GM18511 (cell line): ENCODE data around the gene CDC42BPB.

Source experiments
- ATAC-seq: cut with Tn5 transposase; IDR thresholded peaks from one replicate; pipeline ENCODE4 v1.9.1; 2021; ENCODE audit warnings: mild to moderate bottlenecking, moderate library complexity; ENCODE audit not compliant: unreplicated experiment

The CDC42BPB gene

DNA sequence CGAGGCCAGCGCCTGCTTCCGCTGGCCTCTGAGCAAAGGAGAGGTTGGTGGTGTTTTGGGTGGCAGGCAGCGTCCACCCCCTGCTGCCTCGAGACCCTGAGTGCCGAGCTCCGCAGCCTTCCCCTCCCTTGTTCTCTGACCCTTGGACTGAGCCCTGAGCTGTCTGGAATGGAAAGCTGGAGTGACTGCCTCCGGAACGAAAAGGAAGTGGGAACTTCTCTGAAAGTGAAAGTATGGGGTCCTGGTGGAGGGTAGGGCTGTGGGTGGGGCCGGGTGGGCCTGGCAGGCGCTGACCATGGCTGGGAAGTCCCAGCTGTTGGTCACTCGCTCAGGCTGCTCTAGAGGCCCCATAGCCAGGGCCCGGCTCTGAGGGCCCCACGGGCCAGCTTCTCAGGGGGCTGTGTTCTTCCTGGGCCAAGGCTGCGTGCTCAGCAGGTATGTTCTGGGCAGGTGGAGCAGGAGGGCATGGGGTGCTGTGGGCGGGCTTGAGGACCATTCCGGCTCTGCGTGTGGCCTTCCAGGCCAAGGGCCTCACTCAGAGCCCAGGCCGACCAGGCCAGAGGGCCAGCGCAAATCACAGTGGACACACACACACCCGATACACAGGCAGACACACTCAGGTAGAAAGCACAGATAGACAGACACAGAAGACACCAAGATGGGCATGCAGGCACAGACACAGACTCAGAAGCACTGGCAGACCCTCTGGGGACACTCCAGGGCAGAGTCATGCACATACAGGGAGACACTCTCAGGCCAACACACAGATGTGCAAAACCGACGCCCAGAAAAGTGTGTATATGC, 37.3 kb upstream of the CDC42BPB start, which contains the start of gene EXOC3L4:
TSS of gene EXOC3L4 (plus strand) at position 320 of the 804 bp plus-strand sequence. CDS start 5,495 bp downstream, outside the sequence.
- ATAC-seq: no peak

DNA sequence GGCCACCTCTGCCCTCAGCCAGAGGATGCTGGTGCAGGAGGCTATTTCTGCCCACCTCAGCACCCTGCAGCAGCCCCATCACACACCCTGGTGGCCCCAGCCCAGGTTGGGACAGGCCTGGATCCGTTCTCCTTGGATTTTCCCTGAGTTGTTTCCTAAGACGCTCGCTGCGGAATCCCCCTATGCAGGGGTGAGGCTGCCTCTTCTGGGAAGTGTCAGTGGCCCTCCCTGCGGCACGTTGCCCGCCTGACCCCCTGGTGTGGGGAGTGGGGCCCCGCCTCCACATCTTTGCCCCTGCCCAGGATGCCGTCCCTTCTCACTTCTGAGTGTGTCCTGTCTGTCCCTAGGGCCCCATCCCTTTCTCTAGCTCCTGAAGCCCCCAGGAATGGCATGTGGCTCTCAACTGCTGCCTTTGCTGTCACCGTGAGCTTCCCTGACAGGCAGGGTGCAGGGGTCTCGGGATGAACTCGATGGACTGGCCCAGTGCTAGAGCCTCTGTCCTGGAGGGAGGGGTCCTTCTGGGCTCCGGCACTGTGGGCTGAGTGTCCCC, 36.6 kb upstream of the CDC42BPB start:
- no peak for ATAC-seq

DNA sequence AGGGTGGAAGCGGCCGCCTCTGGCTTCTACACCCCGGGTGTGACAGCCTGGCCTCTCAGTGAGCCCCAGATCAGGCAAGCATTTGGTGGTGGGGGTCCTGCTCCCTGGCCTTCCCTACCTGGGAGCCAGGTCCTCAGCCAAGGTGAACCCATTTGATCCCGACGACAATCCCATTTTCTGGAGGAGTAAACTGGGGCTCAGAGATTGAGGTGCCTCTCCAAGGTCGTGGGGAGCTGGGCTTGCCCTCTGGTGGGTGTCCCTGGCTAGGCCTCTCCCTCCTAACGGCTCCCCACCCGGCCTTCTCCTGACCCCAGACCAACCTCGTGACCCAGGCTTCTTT, 34.5 kb upstream of the CDC42BPB start:
- no peak for ATAC-seq

DNA sequence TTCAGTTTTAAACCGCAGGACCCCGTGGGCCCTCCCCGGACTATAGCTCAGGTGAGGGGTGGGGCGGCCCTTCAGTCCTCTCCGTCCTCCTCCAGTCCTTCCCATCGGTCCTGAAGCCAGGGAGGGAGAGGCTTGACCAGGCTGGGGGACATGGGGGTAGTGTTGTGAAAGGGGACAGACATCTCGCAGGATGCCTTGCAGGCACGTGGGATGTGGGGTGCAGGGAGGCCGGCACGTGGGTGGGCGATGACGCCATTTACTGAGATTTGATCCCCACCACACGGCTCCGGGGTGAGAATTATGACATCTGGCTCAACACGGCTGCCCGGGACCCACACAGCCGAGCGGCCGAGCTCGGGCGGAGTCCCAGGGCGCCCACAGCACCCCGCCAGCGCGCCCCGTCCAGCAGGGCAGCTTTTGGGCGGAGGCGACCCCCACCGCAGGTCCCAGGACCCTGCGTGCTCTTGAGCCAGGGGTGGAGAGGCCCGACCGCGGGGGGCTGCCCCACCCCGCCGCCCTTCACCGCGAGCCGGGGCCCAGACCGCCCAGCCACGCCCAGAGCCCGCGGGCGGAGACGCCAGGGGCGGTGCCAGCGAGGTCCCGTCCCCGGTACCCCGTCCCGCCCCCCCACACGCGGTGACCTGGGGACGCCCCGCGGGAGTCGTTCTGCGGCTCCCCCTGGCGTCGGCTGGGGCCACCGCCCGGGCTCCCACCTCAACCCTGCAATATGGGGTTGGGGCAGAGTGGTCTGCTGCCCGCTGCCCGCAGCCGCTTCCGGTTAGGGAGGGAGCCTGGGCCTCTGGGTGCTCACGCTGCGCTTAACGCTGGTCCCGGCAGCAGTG, 33.9 kb upstream of the CDC42BPB start:
- no peak for ATAC-seq

DNA sequence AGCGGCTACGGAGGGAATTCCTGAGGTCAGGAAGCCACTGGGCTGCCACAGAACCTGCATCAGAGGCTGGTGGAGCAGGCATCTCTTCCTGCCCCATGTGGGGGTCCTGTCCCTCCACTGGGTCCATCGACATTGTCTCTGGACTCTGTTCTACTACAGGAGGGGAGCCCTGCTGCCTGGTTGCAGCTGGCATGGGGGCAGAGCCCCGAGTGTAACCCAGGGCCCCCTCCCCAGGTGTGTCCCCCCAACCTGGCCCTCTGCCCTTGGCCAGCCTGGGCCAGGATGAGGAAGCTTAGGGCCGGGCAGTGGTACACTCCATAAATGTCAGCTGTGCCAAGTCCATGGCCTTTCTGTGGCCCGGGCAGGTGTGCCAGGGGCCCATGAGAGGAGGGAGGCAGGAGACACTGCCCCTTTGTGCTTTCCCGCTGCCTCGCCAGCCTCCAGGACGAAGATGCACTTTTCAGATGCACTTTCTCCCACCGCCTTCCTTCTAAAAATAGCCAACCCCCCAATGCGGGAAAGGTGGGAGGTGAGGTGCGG, 33.2 kb upstream of the CDC42BPB start:
- ATAC-seq: no peak

DNA sequence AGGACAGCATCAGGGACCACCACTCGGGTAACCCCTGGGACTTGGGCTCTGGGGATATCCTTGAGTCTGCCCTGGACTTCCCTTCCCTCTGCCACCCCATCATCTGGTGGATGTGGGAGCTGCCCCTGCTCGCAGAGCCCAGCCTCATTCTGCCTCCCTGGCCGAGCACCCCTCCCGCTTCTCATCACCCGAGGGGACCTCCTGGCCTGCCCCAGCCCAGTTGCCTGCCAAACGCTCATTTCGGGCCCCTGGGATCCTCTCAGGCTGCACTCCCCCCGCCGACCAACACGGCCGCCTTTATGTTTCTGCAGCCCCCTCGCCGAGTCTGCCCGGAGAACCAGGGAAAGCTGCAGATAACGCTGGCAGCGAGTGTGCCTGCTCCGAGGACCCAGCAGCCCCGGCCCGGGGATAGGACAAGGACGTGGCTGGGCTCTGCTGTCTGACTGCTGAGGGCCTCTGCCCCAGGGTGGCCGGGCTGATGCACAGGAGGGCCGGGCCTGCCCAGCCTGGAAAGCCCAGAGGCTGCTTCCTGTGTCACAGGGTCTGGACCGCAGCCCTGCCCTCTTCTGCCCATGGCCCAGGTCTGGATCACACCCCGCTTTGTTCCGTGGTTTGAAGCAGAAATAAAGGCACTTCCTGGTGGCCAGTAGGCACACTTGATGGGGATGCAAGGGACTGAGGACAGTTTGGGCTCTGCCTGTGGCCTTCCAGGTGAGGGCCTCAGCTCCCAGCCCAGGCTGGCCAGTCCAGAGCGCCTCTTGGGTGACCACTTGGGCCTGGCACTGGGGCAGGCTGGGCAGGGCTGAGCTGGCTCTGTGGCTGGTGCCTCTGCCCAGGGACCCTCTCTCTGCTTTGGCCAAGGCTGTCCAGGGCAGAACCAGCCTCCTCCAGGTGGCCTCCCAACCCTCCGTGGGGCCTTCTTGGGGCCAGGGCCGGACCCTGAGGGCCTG, 32.3 kb upstream of the CDC42BPB start:
- no peak for ATAC-seq

DNA sequence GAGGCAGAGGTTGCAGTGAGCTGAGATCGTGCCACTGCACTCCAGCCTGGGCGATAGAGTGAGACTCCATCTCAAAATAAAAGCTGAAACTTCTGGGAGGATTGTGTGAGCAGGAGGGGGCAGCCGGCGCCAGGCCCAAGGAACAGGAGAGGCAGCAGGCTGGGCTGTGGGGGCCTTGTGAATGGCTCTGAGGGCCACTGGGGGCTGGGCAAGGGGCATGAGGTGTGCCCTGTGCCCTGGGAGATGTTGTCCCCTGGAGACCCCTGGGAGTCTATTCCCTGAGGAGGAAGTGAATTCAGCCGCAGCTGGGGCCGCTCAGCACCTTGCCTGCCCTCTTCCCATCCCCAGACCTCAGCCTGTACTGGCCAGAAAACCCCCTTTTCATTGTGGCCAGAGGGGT, 31.6 kb upstream of the CDC42BPB start:
- ATAC-seq: no peak

DNA sequence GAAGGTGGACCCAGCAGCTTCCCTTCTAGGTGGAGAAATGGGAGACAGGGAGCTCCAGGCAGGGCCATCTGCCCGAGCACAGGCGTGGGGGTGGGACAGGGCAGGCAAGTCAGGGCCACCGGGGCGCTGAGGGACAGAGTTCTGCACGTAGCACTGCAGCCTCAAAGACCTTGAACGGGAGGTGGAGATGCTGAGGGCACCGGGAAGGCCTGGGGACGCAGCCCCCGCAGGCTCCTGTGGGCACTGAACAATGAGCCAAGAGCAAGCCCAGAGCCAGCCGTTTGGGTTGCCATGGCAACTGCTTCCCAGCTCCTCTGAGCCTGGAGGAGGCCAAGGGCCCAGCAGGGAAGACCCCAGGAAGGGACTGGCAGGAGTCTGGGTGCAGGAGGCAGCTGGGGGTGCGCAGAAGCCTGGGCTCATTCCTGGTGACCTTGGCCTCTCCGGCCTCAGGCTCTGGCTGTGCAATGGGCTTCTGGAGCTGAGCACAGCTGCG, 30.0 kb upstream of the CDC42BPB start:
- no peak for ATAC-seq

DNA sequence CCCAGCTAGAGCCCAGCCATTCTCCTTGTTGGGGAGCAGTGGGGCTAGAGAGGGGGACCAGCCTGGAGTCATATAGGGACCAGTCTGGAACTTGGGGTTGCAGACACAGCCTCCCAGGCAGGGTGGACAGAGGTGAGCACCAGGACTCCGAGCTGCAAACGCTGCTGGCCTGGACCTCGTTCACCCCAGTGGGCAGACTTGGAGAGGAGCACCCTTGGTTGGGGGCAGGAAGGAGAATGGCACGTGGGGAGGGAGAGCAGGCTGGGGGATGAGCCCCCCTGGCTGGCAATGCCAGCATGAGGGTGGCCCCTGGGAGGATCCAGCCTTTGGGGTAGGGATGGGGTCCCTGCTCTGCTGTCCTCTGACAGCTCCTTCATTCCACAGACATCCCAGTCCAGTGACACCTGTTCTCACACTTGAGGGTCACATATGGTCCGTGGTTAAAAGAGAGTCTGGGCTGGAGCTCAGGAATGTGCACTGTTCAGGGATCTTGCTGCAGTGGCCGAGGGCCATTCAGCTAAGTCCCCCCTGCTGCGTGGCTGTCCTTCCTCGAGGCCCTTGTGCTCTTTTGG, 29.5 kb upstream of the CDC42BPB start:
- ATAC-seq: no peak

DNA sequence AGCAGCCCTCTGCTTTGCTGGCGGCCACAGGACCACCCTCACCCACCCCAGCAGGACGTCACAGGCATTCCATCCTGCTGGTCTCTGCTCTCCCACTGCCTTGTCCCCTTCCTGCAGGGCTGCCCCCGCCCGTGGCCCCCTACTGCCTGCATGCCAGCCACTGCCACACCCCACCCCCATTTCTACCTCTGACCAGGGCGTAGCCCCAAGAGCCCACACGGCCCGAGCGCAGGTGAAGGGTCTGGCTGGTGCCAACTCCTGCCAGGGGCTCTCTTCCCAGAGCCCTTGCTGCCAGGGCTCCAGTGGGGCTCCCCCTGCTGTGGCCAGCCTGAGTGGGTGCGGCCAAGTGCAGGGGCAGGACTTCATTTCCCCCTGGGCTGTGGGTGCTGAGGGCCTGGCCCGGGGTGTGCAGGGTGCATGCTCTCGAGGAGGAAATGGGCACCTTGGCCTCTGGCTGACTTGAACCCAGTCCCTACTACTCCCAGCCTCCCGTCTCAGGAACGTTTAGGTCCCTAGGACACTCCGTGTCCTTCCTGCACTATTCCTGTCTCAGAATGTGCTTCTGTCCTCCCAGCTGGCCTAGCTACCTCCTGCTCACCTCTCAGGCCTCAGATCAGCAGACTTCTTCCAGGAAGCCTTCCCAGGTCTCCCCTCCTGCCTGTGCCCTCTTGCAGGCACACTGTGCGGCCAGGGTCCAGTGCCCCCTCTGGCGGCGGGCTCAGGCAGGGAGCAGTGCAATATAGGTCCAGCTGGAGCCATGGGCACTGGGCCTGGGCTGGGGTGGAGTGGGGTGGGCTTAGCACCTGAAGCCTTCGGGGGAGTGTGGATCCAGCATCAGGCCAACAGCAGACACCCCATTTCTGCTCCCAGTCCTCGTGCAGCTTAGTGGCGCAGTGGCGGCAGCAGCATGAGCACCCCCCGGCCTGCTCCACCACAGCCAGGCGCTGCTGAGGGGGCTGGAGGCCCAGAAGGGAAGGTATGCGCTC, 28.1 kb upstream of the CDC42BPB start:
- ATAC-seq: no peak

DNA sequence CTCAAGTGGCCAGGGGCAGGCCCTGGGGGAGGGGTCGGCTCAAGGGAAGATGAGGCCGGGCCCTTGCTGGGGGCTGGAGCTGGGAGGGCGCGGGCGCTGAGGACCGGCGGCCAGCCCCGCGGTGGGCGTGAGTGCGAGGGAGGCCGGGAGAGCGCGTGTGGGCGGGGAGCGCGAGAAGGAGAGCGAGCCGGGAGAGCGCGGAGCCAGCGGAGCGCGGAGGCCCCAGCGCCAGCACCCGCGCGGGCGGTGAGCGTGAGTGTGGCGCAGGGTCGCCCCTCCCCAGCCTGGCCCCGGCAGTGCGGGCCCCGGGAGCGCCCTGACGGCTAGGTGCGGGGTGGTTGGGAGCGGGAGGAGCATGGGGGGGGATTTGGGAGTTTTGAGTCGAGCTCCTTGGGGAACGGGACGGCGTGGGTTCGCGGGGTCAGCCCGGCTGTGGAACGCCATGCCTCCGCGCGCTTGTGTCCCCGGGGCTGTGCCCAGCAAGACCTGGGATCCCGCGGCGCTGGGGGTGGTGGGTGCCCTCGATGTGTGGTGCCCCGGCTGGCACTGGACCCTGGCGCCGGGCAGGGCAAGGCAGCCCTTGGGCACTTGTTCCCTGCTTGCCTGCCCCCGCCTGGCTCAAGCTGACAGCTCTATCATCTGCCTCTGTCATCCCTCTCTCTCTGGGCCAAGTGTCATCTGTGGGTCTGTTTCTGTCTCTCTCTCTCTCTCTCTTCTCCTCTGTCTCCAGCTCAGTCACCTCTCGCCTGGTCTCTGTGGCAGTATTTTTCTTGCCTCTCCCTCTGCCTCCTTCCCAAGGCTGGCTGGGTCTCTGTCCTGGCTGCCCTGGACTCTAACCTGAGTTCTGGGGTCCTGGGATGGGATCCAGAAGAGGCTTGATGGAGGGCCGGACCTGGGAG, 26.9 kb upstream of the CDC42BPB start, which contains the start of gene LBHD2:
TSS of gene LBHD2 (plus strand) at position 190 of the 899 bp plus-strand sequence. CDS start 1,803 bp downstream, outside the sequence.
- ATAC-seq: no peak

DNA sequence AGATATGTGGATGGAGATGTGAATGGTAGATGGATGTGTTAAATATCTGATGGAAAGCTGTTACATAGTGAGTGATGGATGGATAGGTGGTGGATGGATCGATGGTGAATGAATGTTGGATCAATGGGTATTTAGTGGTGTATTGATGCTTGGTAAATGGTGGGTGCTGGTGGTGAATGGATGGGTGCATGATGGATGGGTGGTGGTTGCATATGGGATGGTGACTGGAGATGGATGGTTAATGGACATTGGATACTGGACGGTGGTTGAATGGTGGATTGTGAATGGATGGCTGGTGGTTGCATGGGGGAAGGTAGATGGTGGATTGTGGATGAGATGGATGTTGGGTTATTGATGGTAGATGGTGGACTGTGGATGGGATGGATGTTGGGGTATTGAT, 24.6 kb upstream of the CDC42BPB start:
- ATAC-seq: no peak

DNA sequence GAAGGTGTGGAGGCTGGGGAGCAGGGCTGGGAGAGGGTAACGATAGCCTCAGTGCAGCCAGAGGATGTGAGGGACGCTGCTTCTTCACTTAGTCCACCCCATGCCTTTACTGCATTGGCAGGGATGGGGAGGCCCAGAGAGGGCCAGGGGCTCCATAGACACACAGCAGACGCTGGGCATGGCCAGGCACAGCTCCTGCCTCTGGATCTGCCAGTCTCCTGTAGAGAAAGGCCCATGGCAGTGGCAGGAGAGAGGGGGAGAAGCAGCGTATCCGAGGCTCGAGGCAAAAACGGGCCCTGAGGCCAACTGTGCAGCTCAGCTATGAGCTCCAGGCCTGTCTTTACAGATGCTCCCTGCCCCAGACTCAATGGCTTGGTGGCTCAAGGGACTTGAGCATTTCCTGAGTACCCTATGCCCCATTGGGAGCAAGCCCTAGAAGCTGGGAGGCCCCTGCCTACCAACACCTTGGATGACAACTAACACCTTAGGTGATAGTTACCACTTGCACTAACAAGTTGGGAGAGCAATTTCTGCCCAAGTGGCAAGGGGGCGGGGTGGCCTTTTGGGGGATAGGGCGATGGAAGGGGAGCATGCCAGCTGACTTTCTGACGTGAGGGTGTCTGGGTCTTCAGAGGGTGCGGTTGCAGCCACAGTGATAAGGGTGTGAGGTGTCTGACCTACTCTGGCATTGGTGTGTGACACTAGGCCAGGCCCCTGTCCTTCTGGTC, 21.7 kb upstream of the CDC42BPB start:
- no peak for ATAC-seq

DNA sequence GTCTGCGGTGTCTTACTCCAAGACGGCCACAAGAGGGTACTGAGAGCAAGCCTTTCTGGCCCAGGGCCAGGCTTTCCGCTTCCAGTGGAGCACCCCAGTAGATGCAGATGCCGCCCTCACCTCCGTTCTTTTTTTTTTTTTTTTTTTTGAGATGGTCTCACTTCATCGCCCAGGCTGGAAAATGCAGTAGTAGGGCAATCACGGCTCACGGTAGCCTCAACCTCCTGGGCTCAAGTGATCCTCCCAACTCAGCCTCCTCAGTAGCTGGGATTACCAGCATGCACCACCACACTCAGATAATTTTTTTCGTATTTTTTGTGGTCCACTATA, 21.0 kb upstream of the CDC42BPB start:
- peak; percentile 67 for ATAC-seq

DNA sequence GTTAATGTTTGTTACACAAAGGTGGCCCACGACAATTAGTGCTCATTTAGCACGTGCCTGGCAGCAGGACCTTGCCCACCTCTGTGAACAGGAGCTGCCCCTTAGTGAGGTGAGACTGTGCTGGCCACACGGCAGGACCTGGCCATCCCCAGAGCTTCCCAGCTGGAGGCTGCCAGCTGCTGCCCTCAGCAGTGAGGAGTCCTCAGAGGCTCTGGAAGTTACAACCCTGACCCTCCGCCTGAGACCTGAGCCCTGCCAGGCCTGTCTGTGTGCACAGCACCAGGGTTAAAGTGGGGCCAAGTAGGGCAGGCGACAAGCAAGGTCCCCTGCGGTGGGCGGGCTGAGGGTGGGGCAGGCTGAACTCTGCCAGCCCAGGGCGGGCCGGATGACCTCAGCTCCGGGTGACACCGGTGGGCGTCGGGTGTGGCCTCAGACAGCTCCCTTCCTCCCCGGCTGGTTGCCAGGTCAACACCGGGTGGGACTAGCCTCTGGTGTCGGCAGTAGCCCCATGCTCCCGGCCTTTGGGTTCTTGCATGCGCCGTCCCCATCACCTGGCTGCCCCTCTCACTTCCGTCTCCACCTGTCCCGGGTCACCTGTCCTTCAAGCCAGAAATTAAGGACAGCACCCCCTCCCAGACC, 17.5 kb upstream of the CDC42BPB start:
- ATAC-seq: no peak

DNA sequence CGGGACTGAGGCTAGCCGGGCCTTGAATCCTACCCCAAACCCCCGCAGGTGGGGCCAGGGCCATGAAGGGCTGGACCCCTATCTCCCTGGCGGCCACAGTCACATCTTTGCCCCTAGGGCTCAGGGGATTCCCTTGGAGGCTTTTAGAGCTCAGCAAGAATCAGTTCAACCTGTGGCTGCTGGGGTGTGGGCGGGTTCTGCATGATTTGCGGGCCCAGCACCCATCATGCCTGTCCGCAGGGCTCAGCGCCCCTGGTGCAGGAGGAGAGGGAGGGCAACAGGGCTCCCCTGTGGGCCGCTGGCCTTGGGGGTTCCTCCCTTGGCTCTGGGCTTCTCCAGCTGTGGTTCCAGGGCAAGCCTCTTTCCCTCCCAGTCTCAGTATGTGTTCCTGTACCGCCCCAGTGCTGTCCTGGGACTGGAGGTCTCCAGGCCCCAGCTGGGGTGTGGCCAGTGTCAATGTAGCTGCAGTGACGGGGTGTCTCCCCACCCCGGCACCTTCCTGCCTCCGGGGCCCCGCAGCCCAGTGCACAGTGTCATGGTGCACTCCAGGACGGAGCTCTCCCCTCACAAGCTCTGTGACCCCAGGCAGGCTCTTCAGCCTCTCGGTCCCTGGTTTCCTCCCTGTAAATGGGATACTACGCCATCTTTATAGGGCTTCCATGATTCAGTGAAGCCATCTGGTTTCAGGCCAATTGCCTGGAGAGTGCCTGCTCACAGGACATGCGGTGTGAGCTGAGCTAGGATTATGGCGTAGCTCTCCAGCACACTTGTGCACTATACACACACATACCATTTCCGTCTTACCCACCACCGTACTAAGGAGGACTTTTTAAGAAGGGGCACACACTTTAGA, 16.8 kb upstream of the CDC42BPB start:
- ATAC-seq: no peak
